WTC11 (cell line): Measurements from ENCODE around the gene CCDC116. TPM values are rescaled to one million over a fixed set of nuclear protein-coding genes. Genes with fewer than 3 reads are reported as not detected.

ENCODE experiments used
- ATAC-seq: fragments of 200-7000 bp; cut with Tn5 transposase; 2 replicates; pipeline ENCODE4 v1.10.0; 2021; ENCODE audit warnings: mild to moderate bottlenecking, moderate library complexity
- CTCF ChIA-PET: fragments of 300-600 bp; sonication (Branson Sonifier 250); formaldehyde crosslinking; loops from one replicate; lab custom pipeline; 2021; ENCODE audit warnings: antibody characterized with exemption; lab: Charles Lee
- POLR2A ChIA-PET: fragments of 350-600 bp; sonication (Branson Sonifier 250); formaldehyde crosslinking; loops from one replicate; lab custom pipeline; 2021; ENCODE audit warnings: antibody characterized with exemption; lab: Charles Lee
- DNase-seq: peaks from one replicate; pipeline ENCODE4 v3.0.0; 2021; ENCODE audit warnings: low spot score
- H3K27ac Mint-ChIP-seq: 2 replicates; pipeline ENCODE4 v1.8.0; 2021; ENCODE audit warnings: mixed read lengths
- H3K27me3 Mint-ChIP-seq: 2 replicates; pipeline ENCODE4 v1.8.0; 2021; ENCODE audit warnings: low read depth, mild to moderate bottlenecking, moderate library complexity, mixed read lengths
- H3K36me3 Mint-ChIP-seq: 2 replicates; pipeline ENCODE4 v1.8.0; 2021; ENCODE audit warnings: mixed read lengths
- H3K4me1 Mint-ChIP-seq: 2 replicates; pipeline ENCODE4 v1.8.0; 2022; ENCODE audit warnings: mixed read lengths
- H3K4me3 Mint-ChIP-seq: 2 replicates; pipeline ENCODE4 v1.8.0; 2021; ENCODE audit warnings: mild to moderate bottlenecking, moderate library complexity, mixed read lengths
- H3K9me3 Mint-ChIP-seq: 2 replicates; pipeline ENCODE4 v1.8.0; 2021; ENCODE audit warnings: mixed read lengths
- ARID4B ChIP-seq: sonication (generic); formaldehyde crosslinking; IDR thresholded peaks from 2 replicates; pipeline ENCODE4 v1.8.0; 2023; ENCODE audit warnings: missing genetic modification reagents, mild to moderate bottlenecking, borderline replicate concordance
- ATF2 ChIP-seq: sonication (generic); formaldehyde crosslinking; IDR thresholded peaks from 2 replicates; pipeline ENCODE4 v1.8.1; 2022; ENCODE audit warnings: low read depth, missing genetic modification reagents, borderline replicate concordance
- ATF6 ChIP-seq: sonication (generic); formaldehyde crosslinking; IDR thresholded peaks from 2 replicates; pipeline ENCODE4 v1.8.1; 2023; ENCODE audit warnings: mild to moderate bottlenecking, missing genetic modification reagents
- CBFB ChIP-seq: sonication (generic); formaldehyde crosslinking; IDR thresholded peaks from 2 replicates; pipeline ENCODE4 v1.8.1; 2022; ENCODE audit warnings: mild to moderate bottlenecking, low read depth, missing genetic modification reagents
- ETV6 ChIP-seq: sonication (generic); formaldehyde crosslinking; IDR thresholded peaks from 2 replicates; pipeline ENCODE4 v1.8.1; 2022; ENCODE audit warnings: mild to moderate bottlenecking, missing genetic modification reagents
- FOXK1 ChIP-seq: sonication (generic); formaldehyde crosslinking; IDR thresholded peaks from 2 replicates; pipeline ENCODE4 v1.8.0; 2022; ENCODE audit warnings: mild to moderate bottlenecking, moderate library complexity, missing genetic modification reagents
- FOXP1 ChIP-seq: sonication (generic); formaldehyde crosslinking; IDR thresholded peaks from 2 replicates; pipeline ENCODE4 v1.8.0; 2022; ENCODE audit warnings: missing genetic modification reagents, mild to moderate bottlenecking, moderate library complexity, borderline replicate concordance
- FOXP4 ChIP-seq: sonication (generic); formaldehyde crosslinking; IDR thresholded peaks from 2 replicates; pipeline ENCODE4 v1.8.0; 2022; ENCODE audit warnings: mild to moderate bottlenecking, missing genetic modification reagents
- HMGA2 ChIP-seq: fragments of 250-450 bp; sonication (Bioruptor Pico); IDR thresholded peaks from 2 replicates; pipeline ENCODE4 v1.4.0; 2021; ENCODE audit warnings: mild to moderate bottlenecking, moderate library complexity
- MYBL2 ChIP-seq: sonication (generic); formaldehyde crosslinking; IDR thresholded peaks from 2 replicates; pipeline ENCODE4 v1.8.1; 2023; ENCODE audit warnings: mild to moderate bottlenecking, moderate library complexity, missing genetic modification reagents
- SMAD4 ChIP-seq: sonication (generic); formaldehyde crosslinking; IDR thresholded peaks from 2 replicates; pipeline ENCODE4 v1.8.0; 2022; ENCODE audit warnings: mild to moderate bottlenecking, missing genetic modification reagents
- TP53 ChIP-seq: sonication (generic); formaldehyde crosslinking; IDR thresholded peaks from 2 replicates; pipeline ENCODE4 v1.8.1; 2023; ENCODE audit warnings: mild to moderate bottlenecking, missing genetic modification reagents
- USF1 ChIP-seq: sonication (generic); formaldehyde crosslinking; IDR thresholded peaks from 2 replicates; pipeline ENCODE4 v1.8.0; 2022; ENCODE audit warnings: mild to moderate bottlenecking, missing genetic modification reagents
- ZNF263 ChIP-seq: sonication (generic); formaldehyde crosslinking; IDR thresholded peaks from 2 replicates; pipeline ENCODE4 v1.8.1; 2022; ENCODE audit warnings: low read depth, mild to moderate bottlenecking, moderate library complexity, missing genetic modification reagents
- ZNF396 ChIP-seq: fragments of 250-450 bp; sonication (Bioruptor Pico); IDR thresholded peaks from 2 replicates; pipeline ENCODE4 v1.8.0; 2021; ENCODE audit warnings: mild to moderate bottlenecking, moderate library complexity, borderline replicate concordance
- ZNF423 ChIP-seq: fragments of 250-450 bp; sonication (Bioruptor Pico); IDR thresholded peaks from 2 replicates; pipeline ENCODE4 v2.1.2; 2022; ENCODE audit warnings: mild to moderate bottlenecking, moderate library complexity
- total RNA-seq: library from RNA; stranded (reverse); gene quantifications from 3 replicates; pipeline ENCODE4 v1.2.3, GENCODE V29; 2021

The CCDC116 gene
- total RNA-seq, 1 experiment from 2014 or later: 0.57 TPM

- no peak for DNase-seq
- no peaks in the 10 kb centered on the region for H3K9me3 Mint-ChIP-seq
Observed at GRCh38 chr22:21622011-21622918, 10.3 kb upstream of the CCDC116 start.

More at GRCh38 chr22:21622011-21622918, 10.3 kb upstream of the CCDC116 start:
- no peak for ATAC-seq
- no peak overlapping the region for H3K4me3 Mint-ChIP-seq
- POLR2A ChIA-PET: no interaction called here
- no peak for TF ChIP-seq ATF6
- no peak for TF ChIP-seq HMGA2 (CRISPR knock-in tag)
- no peak for TF ChIP-seq FOXP1 (CRISPR knock-in tag)
- no peak for TF ChIP-seq ZNF396 (CRISPR knock-in tag)
- no peak for TF ChIP-seq ARID4B (CRISPR knock-in tag)
- no peak for TF ChIP-seq USF1
- TF ChIP-seq CBFB (CRISPR knock-in tag): no peak
- no peak for TF ChIP-seq MYBL2
- TF ChIP-seq ZNF263 (CRISPR knock-in tag): no peak
- TF ChIP-seq ETV6 (CRISPR knock-in tag): no peak
- no peak for TF ChIP-seq ZNF423 (CRISPR knock-in tag)
- no peak for TF ChIP-seq TP53
- no peak for TF ChIP-seq ATF2
- no peak for TF ChIP-seq FOXP4 (CRISPR knock-in tag)
- TF ChIP-seq FOXK1 (CRISPR knock-in tag): no peak
- TF ChIP-seq SMAD4 (CRISPR knock-in tag): no peak
- TF ChIP-seq, all 79 proteins: peak for 0
- H3K36me3 Mint-ChIP-seq: peaks cover 7% of the 10 kb centered on the region
- CTCF ChIA-PET: interaction anchor here (1.8 to 13.4 kb wide), 3 partner anchors 12 to 25 kb away, joined by 4 to 273 read pairs (median 12); partner anchors contain the start of gene SDF2L1
- no peaks in the 10 kb centered on the region for H3K27me3 Mint-ChIP-seq
- H3K4me1 Mint-ChIP-seq: peaks cover 21% of the 10 kb centered on the region; the same call in 1 of the 2 replicates
- peak overlapping the region; percentile 73 for H3K27ac Mint-ChIP-seq
